ENCODE data around the gene RBM22.

The RBM22 gene

GRCh38 chr5:150651924-150652671 lies 48.8 kb downstream of the RBM22 start:
- DNase-seq, result no peak

DNA sequence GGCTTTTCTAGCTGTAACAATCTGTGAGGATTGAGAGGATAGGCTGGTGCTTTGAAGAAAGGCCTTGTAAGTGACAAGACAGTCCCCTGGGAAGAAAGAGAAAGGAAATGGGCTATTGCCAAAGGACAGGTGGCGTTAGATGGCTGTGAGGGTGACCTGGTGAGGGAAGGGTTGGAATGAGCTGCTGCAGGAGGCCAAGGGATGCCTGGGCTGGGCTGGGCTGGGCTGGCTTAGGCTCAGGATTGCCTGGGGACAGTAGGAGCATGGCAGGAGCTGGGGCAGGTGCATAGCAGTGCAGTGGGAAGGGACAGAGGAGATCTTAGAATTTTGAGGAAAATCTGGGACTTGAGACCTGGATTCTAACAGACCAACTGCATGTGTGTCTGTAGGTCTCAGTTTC lies 49.5 kb downstream of the RBM22 start:
- DNase-seq, result no peak

DNA sequence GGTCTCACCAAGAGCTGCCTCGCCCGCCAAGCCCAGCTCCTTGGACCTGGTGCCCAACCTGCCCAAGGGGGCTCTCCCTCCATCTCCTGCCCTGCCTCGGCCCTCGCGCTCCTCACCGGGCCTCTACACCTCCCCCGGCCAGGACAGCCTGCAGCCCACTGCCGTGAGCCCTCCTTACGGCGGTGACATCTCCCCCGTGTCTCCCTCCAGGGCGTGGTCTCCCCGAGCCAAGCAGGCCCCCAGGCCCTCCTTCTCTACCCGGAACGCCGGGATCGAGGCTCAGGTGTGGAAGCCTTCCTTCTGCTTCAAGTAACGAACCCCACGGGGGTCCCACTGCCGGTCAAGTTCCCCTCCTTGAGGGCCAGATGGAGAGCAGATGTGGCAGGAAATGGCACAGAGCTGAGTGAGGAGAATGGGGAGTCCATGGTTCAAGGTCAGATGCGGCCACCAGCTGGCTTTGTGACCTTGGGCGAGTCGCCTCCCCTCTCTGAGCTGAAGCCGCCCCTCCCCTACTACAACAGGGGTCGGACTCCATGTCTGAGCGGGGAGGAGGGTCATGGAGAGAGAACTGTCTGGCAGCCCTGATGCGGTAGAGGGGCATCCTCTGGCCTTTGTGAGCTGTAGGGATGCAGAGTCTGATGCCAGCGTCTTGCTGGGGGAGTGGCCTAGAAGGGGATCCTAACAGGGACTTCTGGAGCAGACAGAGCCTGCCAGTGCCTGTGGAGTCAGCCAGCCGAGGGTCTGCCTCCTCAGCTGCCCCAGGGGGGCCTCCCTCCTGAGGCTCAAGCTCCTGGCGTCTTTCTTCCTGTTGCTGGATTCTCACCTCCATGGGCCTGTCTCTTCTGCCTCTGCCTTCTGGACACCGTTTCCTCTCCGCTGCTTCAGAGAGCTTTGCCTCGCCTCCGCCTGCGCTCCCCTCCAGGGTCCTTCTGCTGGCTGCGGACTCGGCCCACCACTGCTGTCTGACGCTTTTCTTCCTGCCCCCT lies 50.5 kb downstream of the RBM22 start:
- DNase-seq, result no peak

DNA sequence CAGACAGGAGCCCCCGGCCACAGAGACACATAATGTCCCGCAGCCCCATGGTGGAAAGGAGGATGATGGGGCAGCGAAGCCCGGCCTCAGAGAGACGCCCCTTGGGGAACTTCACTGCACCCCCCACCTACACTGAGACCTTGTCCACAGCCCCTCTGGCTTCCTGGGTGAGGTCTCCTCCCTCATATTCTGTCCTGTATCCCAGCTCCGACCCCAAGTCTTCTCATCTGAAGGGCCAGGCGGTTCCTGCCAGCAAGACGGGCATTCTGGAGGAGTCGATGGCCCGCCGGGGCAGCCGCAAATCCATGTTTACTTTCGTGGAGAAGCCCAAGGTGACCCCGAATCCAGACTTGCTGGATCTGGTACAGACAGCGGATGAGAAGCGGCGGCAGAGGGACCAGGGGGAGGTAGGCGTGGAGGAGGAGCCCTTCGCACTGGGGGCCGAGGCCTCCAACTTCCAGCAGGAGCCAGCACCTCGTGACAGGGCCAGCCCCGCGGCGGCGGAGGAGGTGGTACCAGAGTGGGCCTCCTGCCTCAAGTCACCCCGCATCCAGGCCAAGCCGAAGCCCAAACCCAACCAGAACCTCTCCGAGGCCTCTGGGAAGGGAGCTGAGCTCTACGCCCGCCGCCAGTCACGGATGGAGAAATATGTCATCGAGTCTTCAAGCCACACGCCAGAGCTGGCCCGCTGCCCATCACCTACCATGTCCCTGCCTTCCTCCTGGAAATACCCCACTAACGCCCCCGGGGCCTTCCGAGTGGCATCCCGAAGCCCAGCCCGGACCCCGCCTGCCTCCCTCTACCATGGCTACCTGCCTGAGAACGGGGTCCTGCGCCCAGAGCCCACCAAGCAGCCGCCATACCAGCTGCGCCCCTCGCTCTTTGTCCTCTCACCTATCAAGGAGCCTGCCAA lies 51.5 kb downstream of the RBM22 start:
- no peak for DNase-seq

DNA sequence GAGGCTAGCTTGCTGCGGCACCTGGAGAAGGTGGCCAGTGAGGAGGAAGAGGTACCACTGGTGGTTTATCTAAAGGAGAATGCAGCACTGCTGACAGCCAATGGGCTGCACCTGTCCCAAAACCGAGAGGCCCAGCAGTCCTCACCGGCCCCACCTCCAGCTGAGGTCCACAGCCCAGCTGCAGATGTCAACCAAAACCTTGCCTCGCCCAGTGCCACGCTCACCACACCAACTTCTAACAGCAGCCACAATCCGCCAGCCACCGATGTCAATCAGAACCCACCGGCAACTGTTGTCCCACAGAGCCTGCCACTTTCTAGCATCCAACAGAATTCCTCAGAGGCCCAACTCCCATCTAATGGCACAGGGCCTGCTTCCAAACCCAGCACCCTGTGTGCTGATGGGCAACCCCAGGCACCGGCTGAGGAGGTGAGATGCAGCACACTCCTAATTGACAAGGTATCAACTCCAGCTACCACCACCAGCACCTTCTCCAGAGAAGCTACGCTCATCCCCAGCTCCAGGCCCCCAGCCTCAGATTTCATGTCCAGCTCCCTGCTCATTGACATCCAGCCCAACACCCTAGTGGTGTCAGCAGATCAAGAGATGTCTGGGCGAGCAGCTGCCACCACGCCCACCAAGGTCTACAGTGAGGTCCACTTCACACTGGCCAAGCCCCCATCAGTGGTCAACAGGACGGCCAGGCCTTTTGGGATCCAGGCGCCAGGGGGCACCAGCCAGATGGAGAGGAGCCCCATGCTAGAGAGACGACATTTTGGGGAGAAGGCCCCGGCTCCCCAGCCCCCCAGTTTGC lies 52.4 kb downstream of the RBM22 start:
- DNase-seq, result no peak

- no peak for DNase-seq
These were observed 53.3 kb downstream of the RBM22 start for GRCh38 chr5:150647275-150648251.

GRCh38 chr5:150645070-150645700 lies 55.7 kb downstream of the RBM22 start:
- DNase-seq, result no peak

- no peak for DNase-seq
These were observed 56.3 kb downstream of the RBM22 start for GRCh38 chr5:150644514-150644913.

- DNase-seq, result no peak
These were observed 56.8 kb downstream of the RBM22 start for GRCh38 chr5:150644058-150644457.

DNA sequence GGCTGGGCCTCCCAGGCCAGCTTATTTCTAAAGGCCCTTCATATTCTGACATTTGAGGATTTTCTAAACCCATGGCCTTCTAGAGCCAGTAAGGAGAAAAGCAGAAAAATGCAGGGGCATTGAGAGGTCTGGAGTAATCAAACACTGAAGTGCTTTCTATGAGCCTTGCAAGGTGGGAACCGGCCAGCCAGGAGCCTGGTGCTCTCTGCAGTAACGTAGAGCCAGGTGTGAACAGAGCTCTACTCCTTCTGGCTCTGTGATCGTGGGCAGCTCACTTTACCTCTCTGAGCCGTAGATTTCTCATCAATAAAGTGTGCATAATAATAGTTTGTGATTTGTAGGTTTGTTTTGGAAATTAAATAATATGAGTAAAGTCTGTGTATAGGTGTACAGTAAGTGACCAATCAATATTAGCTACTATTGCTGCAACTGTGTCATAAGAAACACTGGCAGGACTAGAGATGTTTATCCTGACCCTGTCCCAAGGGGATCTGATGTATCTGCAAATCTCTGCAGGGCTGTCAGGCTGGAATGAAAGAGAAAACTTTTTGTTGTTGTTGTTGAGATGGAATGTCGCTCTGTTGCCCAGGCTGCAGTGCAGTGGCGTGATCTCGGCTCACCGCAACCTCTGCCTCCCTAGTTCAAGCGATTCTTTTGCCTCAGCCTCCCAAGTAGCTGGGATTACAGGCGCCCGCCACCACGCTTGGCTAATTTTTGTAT lies 57.7 kb downstream of the RBM22 start:
- DNase-seq, result no peak

- DNase-seq, result no peak
These were observed 58.3 kb downstream of the RBM22 start for GRCh38 chr5:150642567-150642927.

DNA sequence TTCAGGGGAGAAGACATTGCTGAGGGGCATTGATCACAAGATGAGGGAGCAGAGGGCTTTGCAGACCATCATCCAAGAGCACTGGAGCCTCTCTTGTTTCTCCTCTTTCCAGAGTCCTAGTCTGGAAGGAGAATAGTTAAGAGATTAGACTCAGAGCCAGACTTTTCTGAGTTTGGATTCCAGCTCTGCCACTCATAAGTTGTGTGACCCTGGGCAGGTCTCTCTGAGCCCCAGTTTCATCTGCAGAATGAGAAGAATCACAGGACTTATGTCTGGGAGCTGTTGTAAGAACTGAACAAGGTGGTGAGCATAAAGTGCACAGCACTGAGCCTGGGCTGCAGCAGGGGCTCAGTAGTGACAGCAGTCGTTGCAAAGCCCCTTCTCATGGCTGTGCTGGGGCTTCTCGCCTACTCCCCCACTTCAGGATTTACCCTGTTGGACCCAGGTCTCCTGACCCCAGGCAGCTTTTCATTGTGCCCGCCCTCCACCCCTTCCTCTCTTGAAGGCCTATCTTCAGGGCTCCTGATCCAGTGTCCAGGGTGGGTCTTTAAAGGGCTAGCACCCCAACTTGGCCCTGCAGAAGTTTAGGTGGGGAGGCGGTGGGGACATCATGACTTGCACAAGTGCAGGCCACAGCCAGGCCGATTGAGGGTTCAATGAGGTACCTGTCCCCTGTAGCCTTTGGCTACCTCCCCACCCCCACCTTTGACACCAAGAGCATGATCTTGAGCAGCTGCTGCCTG lies 58.9 kb downstream of the RBM22 start:
- DNase-seq, result no peak

DNA sequence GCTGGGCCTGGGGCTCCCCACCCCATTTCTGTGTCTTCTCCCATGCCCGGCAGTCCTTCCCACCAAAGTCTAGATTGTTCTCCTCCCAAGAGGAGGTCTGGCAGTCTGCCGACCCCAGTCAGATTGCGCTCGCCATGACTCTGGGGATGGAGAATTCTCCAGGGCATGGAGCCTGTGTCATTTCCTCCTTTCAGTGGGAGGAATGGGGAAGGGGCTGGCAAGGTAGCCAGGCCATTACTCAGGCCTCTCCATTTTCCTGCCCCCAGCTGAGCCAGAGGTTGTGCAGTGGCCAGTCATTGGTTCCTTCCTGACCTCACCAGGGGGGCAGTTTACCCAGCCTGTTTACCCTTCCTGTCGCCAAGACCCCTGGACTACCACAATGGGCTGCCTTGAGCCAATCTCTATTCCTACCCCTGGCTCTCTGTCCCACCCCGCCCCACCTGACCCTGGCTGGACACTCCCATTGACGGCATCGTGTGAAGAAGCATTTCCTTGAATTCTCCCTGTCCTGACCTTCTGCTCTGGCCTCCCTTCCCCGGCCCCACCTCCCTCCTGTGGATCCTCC lies 59.8 kb downstream of the RBM22 start:
- DNase-seq, result no peak

All from DMS153 (cell line).